IMR-90 (cell line): ENCODE data around the gene TMBIM1. TPM values are rescaled to one million over a fixed set of nuclear protein-coding genes. Genes with fewer than 3 reads are reported as not detected.

ENCODE experiments used
- ATAC-seq: fragments of 200-7000 bp; cut with Tn5 transposase; 2 replicates; pipeline ENCODE4 v1.9.1; 2020; ENCODE audit warnings: low read depth, mild to moderate bottlenecking, moderate library complexity
- BruUV-seq: library from RNA; stranded (reverse); fragments of 400-500 nt; replicated peaks from 2 replicates; lab custom pipeline; 2021; lab: Mats Ljungman, UMichigan
- CTCF ChIA-PET: fragments of 300-600 bp; formaldehyde crosslinking; extraction: SDS; loops from one replicate; lab custom pipeline; 2021; ENCODE audit warnings: antibody characterized with exemption; lab: Yijun Ruan, JAX
- POLR2A ChIA-PET: fragments of 300-600 bp; sonication (Branson Sonifier 250); formaldehyde crosslinking; loops from one replicate; lab custom pipeline; 2022; ENCODE audit warnings: antibody characterized with exemption; ENCODE audit not compliant: unreplicated experiment; lab: Charles Lee
- DNase-seq: peaks from one replicate; pipeline ENCODE4 v3.0.0; 2013
- H2AFZ ChIP-seq: replicated peaks from 2 replicates; pipeline ENCODE3; 2013; ENCODE audit warnings: low read length, mild to moderate bottlenecking; ENCODE audit not compliant: poor library complexity
- H2AK5ac ChIP-seq: 2 replicates; pipeline ENCODE4 v1.6.1; 2013; ENCODE audit warnings: low read depth, low read length, inconsistent platforms
- H2AK9ac ChIP-seq: replicated peaks from 2 replicates; pipeline ENCODE3; 2013; ENCODE audit warnings: mild to moderate bottlenecking, low read depth, low read length, moderate library complexity; ENCODE audit not compliant: poor library complexity
- H2BK120ac ChIP-seq: 2 replicates; pipeline ENCODE4 v1.6.1; 2013; ENCODE audit warnings: low read depth, low read length, inconsistent platforms
- H2BK15ac ChIP-seq: 3 replicates; pipeline ENCODE4 v1.6.1; 2013; ENCODE audit warnings: low read depth, low read length, inconsistent platforms
- H2BK20ac ChIP-seq: 2 replicates; pipeline ENCODE4 v1.6.1; 2013; ENCODE audit warnings: low read depth, mild to moderate bottlenecking, inconsistent platforms, low read length, moderate library complexity
- H2BK5ac ChIP-seq: 2 replicates; pipeline ENCODE4 v1.6.1; 2013; ENCODE audit warnings: mild to moderate bottlenecking, low read depth, low read length, inconsistent platforms; ENCODE audit not compliant: poor library complexity, severe bottlenecking
- H3K14ac ChIP-seq: replicated peaks from 2 replicates; pipeline ENCODE4 v1.6.1; 2013; ENCODE audit warnings: low read depth, low read length, inconsistent platforms
- H3K18ac ChIP-seq: 2 replicates; pipeline ENCODE4 v1.6.1; 2013; ENCODE audit warnings: low read depth, low read length, control low read depth
- H3K23ac ChIP-seq: 2 replicates; pipeline ENCODE4 v1.6.1; 2013; ENCODE audit warnings: low read depth, low read length, inconsistent platforms
- H3K27ac ChIP-seq: 2 replicates; pipeline ENCODE4 v1.5.1; 2013; ENCODE audit warnings: mild to moderate bottlenecking, control low read depth, low read length; ENCODE audit not compliant: insufficient read depth
- H3K27me3 ChIP-seq: 2 replicates; pipeline ENCODE4 v1.6.1; 2013; ENCODE audit warnings: low read length; ENCODE audit not compliant: control insufficient read depth, insufficient read depth
- H3K36me3 ChIP-seq: 2 replicates; pipeline ENCODE4 v1.6.1; 2013; ENCODE audit warnings: low read length, mixed read lengths; ENCODE audit not compliant: control insufficient read depth, insufficient read depth
- H3K4ac ChIP-seq: 2 replicates; pipeline ENCODE4 v1.6.1; 2013; ENCODE audit warnings: low read depth, low read length, inconsistent platforms
- H3K4me1 ChIP-seq: 2 replicates; pipeline ENCODE4 v1.6.1; 2013; ENCODE audit warnings: low read length, mixed read lengths; ENCODE audit not compliant: control insufficient read depth, insufficient read depth
- H3K4me2 ChIP-seq: 2 replicates; pipeline ENCODE4 v1.6.1; 2013; ENCODE audit warnings: low read depth, mild to moderate bottlenecking, control low read depth, low read length, moderate library complexity
- H3K4me3 ChIP-seq: 2 replicates; pipeline ENCODE4 v1.5.1; 2013; ENCODE audit warnings: low read depth, mild to moderate bottlenecking, control low read depth, low read length, moderate library complexity; ENCODE audit not compliant: insufficient read depth
- H3K56ac ChIP-seq: 2 replicates; pipeline ENCODE4 v1.6.1; 2013; ENCODE audit warnings: low read length, inconsistent platforms; ENCODE audit not compliant: insufficient read depth; ENCODE audit errors: extremely low read depth
- H3K79me1 ChIP-seq, 2 experiments: 2 replicates each; pipeline ENCODE4 v1.6.1; 2013; ENCODE audit warnings: low read length in 2 of 2, inconsistent platforms in 1 of 2, low read depth in 1 of 2
- H3K9ac ChIP-seq: 2 replicates; pipeline ENCODE4 v1.6.1; 2013; ENCODE audit warnings: low read depth, low read length, control low read depth
- H3K9me1 ChIP-seq: 2 replicates; pipeline ENCODE4 v1.6.1; 2013; ENCODE audit warnings: low read length, inconsistent platforms; ENCODE audit not compliant: insufficient read depth
- H3K9me3 ChIP-seq: 2 replicates; pipeline ENCODE4 v1.6.1; 2013; ENCODE audit warnings: low read length; ENCODE audit not compliant: control insufficient read depth, insufficient read depth
- H4K20me1 ChIP-seq: 2 replicates; pipeline ENCODE4 v1.6.1; 2013; ENCODE audit warnings: low read length, inconsistent platforms; ENCODE audit not compliant: insufficient read depth
- H4K5ac ChIP-seq: 2 replicates; pipeline ENCODE4 v1.6.1; 2013; ENCODE audit warnings: mild to moderate bottlenecking, low read depth, low read length, control low read depth
- H4K8ac ChIP-seq, 2 experiments: 2 replicates each; pipeline ENCODE4 v1.6.1; 2013; ENCODE audit warnings: low read depth in 2 of 2, low read length in 2 of 2, control low read depth in 1 of 2, inconsistent platforms in 1 of 2
- H4K91ac ChIP-seq: 2 replicates; pipeline ENCODE4 v1.6.1; 2013; ENCODE audit warnings: low read depth, low read length, inconsistent platforms; ENCODE audit not compliant: insufficient read depth
- MAFK ChIP-seq: IDR thresholded peaks from 2 replicates; pipeline ENCODE4 v1.6.1; 2012; ENCODE audit warnings: low read depth, low read length, improper control_type of control experiment
- MXI1 ChIP-seq: IDR thresholded peaks from 2 replicates; pipeline ENCODE4 v1.6.1; 2012; ENCODE audit warnings: low read depth, mild to moderate bottlenecking, low read length, moderate library complexity, borderline replicate concordance
- POLR2A ChIP-seq: IDR thresholded peaks from 2 replicates; pipeline ENCODE4 v1.6.1; 2012; ENCODE audit warnings: mild to moderate bottlenecking, low read depth, low read length
- RCOR1 ChIP-seq: IDR thresholded peaks from 2 replicates; pipeline ENCODE4 v1.6.1; 2012; ENCODE audit warnings: mild to moderate bottlenecking, low read length, improper control_type of control experiment; ENCODE audit not compliant: insufficient replicate concordance
- WGBS, 2 experiments: methylation state at CpG; one replicate each; pipeline versions ENCODE4 v1.1.5 to v1.1.7; 2013; ENCODE audit warnings: missing lambda C conversion rate in 2 of 2; ENCODE audit not compliant: insufficient read length in 1 of 2; ENCODE audit errors: extremely low coverage in 2 of 2; 5-methylcytosine and 5-hydroxymethylcytosine counted together
- dilution Hi-C: fragments of 300-500 bp; cut with HindIII; formaldehyde crosslinking; loops from one replicate; pipeline ENCODE4 v1.14.3; 2018; ENCODE audit warnings: low sequenced_read_pairs; ENCODE audit not compliant: unreplicated experiment
- in situ Hi-C: fragments of 300-500 bp; cut with MboI; formaldehyde crosslinking; loops from 3 replicates; pipeline ENCODE4 v1.14.3; 2019; ENCODE audit warnings: low sequenced_read_pairs, inconsistent platforms, mixed read lengths
- intact Hi-C: fragments of 100-400 bp; cut with micrococcal nuclease; formaldehyde crosslinking; loops from 2 replicates; pipeline ENCODE4 v1.10.0; 2022
- polyA plus RNA-seq, 3 experiments: library from polyadenylated mRNA; depleted of rRNA; stranded (reverse); fragments of >200 nt; gene quantifications; 2 replicates each; pipeline ENCODE4 v1.2.3, GENCODE V29; 2012; ENCODE audit warnings: low replicate concordance in 1 of 3
- total RNA-seq: library from RNA; depleted of rRNA; stranded (reverse); fragments of >200 nt; gene quantifications from 2 replicates; pipeline ENCODE4 v1.2.3, GENCODE V29; 2012

The TMBIM1 gene
- total and polyA plus RNA-seq, 2 of the 4 experiments (the other 2 are of a cell fraction) = 84.6 to 102 TPM

DNA sequence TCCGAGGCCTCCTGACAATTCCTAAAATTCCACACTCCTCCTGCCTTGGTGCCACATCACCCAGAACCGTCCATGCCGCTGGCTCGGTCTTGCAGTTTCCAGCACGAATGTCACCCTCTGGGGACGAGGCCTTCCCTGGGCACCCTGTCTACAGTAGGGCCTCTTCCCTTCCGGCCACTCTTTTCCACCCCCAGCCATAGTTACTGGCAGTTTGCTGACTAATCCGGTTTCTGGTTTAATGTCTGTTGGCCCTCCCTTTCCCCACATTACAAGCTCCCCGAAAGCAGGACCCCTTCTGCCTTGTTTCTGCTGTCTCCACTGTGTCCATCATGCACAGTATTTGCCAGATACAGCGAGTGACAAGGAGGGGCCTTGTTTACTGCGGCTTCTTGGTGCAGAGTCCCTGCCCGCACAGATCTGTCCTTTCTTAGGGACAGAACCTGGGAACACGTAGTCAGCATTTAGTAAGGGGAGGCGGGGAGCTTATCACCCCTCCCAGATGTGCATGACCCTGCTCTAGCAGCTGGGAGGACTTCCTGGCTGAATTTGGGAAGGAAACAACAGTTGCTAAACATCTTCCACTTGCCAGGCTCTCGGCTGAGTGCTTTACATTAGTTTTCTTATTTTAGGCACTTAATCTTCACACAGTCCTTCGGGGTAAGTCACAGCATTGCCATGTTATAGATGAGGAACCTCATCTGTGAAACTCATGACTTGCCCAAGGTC lies 40.8 kb upstream of the TMBIM1 start:
- ChIA-PET POLR2A (no interaction called here), CTCF (no interaction called here)
- no peaks in the 10 kb centered on the region for H3K79me1 ChIP-seq
- peak overlapping the region; percentile 68; the same call in 1 of the 2 replicates for H2BK120ac ChIP-seq
- H3K9me1 ChIP-seq = peaks cover 10% of the 10 kb centered on the region
- peak overlapping the region; percentile 56 for H2AK9ac ChIP-seq
- peak overlapping the region; percentile 94 for H2AFZ ChIP-seq
- H3K27me3 ChIP-seq = no peaks in the 10 kb centered on the region
- TF ChIP-seq POLR2A (no peak), MXI1 (no peak), MAFK (0 out of 2 replicates have a peak, but pooled peaks have one; percentile 2), RCOR1 (no peak)
- no peak overlapping the region for H3K9ac ChIP-seq
- H4K5ac ChIP-seq = peak overlapping the region; percentile 94
- no peak overlapping the region for H3K4me3 ChIP-seq
- peak overlapping the region; percentile 60 for H3K23ac ChIP-seq
- H2BK15ac ChIP-seq = no peak overlapping the region
- ATAC-seq = peak; percentile 78
- H2BK20ac ChIP-seq = peak overlapping the region; percentile 32; the same call in 1 of the 2 replicates
- intact Hi-C loops (no loop called here), in situ Hi-C loops (no loop called here), dilution Hi-C loops (no loop called here)
- peak overlapping the region; percentile 21; the same call in 1 of the 2 replicates for H3K27ac ChIP-seq
- H3K36me3 ChIP-seq = no peaks in the 10 kb centered on the region; the same call in 1 of the 2 replicates
- peak overlapping the region; percentile 19 for H3K4me2 ChIP-seq
- peak overlapping the region; percentile 79 for H4K91ac ChIP-seq
- no peaks in the 10 kb centered on the region for H3K9me3 ChIP-seq
- 62% methylated on average over 11 of the region's 16 CpGs; no CpG with 5 or more reads in 1 of the 2 experiments for WGBS, 2 experiments
- H2AK5ac ChIP-seq = 0 out of 2 replicates have a peak overlapping the region, but pooled peaks have one; percentile 8
- H3K18ac ChIP-seq = peak overlapping the region; percentile 68
- peaks cover 7% of the 10 kb centered on the region for H3K4me1 ChIP-seq
- H3K4ac ChIP-seq = peak overlapping the region; percentile 55
- peak overlapping the region; percentile 59 for H2BK5ac ChIP-seq
- no peak overlapping the region for H3K56ac ChIP-seq
- BruUV-seq = no TSS peak
- H4K20me1 ChIP-seq = no peaks in the 10 kb centered on the region
- H3K14ac ChIP-seq = peak overlapping the region; percentile 70
- H4K8ac ChIP-seq = peak overlapping the region; percentile 55 to 92
- DNase-seq = no peak
